ENCODE data around the gene TRDN.
"Not testable (repeated sequence)": the region's sequence is repeated elsewhere in the genome, so short reads cannot be mapped to it uniquely, and the experiment has no call there.

TRDN gene

DNA sequence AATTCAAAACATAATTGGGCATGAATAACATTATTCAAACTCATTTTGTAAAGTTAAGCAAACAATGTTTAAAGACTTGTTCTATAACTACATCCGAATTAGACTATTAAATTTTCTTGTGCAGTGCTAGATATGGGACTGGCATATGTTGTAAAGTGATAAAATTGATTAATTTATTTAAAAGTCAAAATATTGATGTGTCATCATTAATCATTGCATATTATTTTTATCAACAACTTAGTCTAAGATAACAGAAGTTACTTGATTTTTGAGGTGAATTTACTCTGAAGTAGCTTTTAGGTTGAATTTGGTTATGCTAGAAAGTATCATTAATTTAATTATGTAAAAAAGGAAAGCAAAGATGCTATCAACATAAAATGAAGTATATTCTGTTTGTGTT, 396.1 kb downstream of the TRDN start:
- DNase-seq: no peak

DNA sequence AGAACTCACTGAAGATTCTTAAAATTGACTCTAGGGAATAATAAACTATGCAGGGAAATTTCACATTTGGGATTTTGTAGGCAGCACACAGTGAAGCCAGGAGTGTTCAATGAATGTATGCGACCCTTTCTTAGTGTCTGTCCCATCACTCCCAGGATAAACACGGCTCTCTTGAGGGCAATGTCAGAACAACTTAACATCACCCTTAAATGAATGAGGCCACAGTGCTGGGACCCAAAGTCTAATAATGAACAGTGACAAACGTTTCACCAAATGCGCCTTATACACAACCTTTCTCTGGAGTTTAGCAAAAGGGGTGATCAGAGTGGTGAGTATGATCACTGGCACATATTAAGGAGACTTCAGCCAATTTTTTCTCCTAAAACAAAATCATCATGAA, 403.4 kb downstream of the TRDN start:
- no peak for DNase-seq
- TF ChIP-seq POLR2A (IDR thresholded peaks at IDR 0.05; ENCODE audit: low read length): no peak
- TF ChIP-seq GATA1 (IDR thresholded peaks at IDR 0.05; ENCODE audit: low read depth, low read length): no peak

More for the DNA sequence above, 396.1 kb downstream of the TRDN start:
- TF ChIP-seq POLR2A (IDR thresholded peaks at IDR 0.05; ENCODE audit: low read length): no peak
- TF ChIP-seq GATA1 (IDR thresholded peaks at IDR 0.05; ENCODE audit: low read depth, low read length): no peak

DNA sequence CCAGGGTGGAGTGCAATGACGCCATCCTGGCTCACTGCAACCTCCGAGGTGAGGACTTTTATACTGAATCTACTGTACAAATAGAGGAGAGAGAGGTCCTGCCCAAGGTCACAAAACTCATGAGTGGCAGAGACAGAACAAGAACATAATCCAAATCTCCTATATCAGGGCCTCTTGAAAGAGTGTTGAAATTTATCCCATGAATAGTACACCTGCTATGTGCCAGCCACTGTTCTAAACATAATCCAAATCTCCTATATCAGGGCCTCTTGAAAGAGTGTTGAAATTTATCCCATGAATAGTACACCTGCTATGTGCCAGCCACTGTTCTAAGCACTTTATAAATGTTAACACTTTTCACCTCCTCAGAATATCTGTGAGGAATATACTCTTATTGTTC, 409.0 kb downstream of the TRDN start:
- DNase-seq: not testable (repeated sequence)

DNA sequence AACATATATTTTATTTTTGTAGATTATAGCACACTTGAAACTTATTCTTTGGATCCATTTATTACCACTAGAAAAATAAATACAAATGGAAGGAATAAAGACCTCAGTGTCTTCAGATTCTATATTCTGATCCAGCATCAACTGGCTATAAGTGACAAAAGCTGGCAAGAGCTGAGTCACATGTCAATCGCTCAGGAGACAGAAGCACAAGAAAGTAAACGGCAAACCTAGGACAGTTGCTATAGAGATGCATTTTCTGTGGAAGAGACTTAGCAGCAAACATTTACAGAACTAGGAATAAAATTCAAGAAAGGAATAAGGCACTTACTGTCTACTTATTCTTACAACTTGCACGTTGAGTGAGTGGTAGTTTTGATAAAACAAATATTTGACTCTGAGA, 410.4 kb downstream of the TRDN start:
- no peak for TF ChIP-seq POLR2A (IDR thresholded peaks at IDR 0.05; ENCODE audit: low read length)
- no peak for TF ChIP-seq GATA1 (IDR thresholded peaks at IDR 0.05; ENCODE audit: low read depth, low read length)
- no peak for DNase-seq

DNA sequence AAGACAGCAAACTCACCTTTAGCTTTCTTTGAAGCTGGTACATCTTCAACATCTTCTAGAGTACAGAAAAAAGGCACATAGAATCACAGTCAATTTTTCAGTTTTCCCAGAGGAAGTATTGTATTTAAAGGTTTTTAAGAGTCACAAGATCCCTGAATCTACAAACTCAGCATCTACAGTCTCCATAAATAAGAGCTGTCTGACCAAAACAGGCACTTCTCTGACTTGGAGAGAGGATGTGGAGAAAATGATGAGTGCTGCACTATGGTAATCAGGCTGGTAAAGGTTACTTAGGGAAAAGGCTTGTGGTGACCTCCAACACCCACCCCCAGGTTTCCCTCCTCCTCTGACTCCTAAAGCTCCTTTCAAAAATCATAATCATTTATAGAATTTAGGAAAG, 412.7 kb downstream of the TRDN start:
- no peak for DNase-seq
- TF ChIP-seq POLR2A (IDR thresholded peaks at IDR 0.05; ENCODE audit: low read length) (no peak), GATA1 (IDR thresholded peaks at IDR 0.05; ENCODE audit: low read depth, low read length) (no peak)

DNA sequence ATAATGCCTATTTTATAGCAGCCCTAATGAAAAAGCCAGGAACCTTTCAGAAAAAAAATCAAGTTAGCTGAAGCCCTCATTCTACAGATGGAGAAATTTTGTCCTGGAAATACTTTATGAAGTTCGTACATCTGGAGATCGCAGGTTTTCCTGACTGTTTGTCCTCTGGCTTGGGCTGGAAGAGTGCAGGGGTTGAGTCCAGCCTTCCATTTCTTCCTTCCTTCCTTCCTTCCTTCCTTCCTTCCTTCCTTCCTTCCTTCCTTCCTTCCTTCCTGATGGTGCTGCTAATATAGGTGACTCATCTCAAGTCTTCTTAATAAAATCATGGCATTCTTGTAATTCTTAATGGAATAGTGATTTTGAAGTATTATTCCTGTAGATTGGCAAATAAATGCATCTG, 413.3 kb downstream of the TRDN start:
- TF ChIP-seq POLR2A (IDR thresholded peaks at IDR 0.05; ENCODE audit: low read length): no peak
- no peak for TF ChIP-seq GATA1 (IDR thresholded peaks at IDR 0.05; ENCODE audit: low read depth, low read length)
- no peak for DNase-seq

DNA sequence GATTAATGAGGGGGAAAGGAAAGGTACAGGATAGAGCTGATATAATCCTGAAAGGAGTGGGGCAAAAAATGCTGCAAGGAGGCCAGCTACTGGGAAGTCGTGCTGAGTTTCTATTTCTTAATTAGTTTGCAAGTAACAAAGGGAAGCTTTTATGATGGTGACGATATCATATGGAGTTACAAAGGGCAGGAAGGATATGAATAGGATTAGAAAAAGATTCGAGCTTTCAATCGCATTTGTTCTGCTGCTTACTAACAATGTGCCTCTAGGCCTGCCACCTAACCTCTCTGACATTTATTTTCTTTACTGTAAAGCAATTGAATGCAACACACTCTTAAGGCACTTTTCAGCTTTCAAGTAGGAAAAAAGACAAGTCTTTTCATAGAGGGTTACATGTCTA, 421.5 kb downstream of the TRDN start:
- DNase-seq: no peak
- TF ChIP-seq GATA1 (IDR thresholded peaks at IDR 0.05; ENCODE audit: low read depth, low read length) (no peak), POLR2A (IDR thresholded peaks at IDR 0.05; ENCODE audit: low read length) (no peak)

DNA sequence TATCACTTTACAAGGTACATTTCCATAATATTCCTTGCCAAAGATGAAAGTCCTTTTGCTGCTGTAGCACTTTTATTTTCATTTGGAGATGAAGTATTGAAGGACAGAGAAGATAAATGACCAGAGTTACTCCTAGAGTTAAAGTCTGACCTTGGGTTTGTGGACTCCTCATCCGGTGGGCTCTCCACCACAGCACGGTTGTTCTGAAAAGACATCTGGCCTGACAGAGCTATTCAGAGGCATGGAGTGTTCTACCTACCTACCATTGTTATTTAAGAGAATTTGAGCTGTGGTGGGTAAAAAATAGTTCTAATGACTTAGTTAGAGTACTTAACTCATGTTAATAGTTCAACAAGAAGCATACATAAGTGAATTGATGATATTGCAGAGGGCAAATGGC, 422.3 kb downstream of the TRDN start:
- no peak for DNase-seq
- TF ChIP-seq GATA1 (IDR thresholded peaks at IDR 0.05; ENCODE audit: low read depth, low read length) (no peak), POLR2A (IDR thresholded peaks at IDR 0.05; ENCODE audit: low read length) (no peak)

DNA sequence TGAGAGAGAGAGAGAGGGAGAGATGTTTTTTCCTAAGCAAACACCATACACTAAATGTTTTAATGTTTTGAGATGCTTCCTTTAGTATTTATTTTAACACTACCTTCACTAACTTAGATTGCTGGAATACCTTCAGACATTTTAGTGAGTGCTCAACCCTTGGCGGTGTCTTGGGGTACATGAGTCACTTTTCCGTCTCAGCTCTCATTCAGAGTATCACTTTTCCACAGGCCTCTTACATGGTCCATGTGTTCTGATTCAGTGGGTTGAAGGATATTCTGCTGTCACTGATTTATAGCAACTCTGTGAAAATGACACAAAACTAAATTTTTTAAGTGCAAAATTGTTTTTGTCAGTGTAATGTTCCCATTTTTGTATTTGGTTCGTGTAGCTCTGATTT, 422.8 kb downstream of the TRDN start:
- DNase-seq: no peak
- TF ChIP-seq POLR2A (IDR thresholded peaks at IDR 0.05; ENCODE audit: low read length): no peak
- TF ChIP-seq GATA1 (IDR thresholded peaks at IDR 0.05; ENCODE audit: low read depth, low read length): no peak

DNA sequence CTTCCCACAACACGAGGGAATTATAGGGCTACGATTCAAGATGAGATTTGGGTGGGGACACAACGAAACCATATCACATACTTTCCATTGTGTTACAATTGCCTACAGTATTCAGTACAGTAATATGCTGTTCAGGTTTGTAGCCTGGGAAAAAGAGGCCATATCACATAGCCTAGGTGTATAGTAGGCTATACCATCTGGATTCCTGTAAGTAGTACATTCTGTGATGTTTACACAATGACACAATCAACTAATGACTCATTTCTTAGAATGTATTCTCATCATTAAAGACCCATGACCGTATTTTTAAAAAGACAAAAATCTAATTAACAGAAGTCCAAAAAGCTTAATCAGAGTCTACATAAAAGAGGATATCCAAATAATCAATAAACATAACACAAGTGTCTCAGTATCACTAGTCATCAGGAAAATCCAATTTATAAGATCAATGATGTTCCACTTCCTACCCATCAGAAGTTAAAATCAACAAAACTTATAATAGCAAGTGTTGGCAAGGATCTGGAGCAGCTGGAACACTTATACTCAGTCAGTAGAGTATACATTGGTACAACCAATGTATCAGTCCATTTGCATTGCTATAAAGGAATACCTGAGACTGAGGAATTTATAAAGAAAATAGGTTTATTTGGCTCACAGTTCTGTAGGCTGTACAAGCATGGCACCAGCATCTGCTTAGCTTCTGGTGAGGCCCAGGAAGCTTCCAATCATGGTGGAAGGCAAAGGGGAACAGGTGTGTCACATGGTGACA, 424.8 kb downstream of the TRDN start:
- TF ChIP-seq POLR2A (IDR thresholded peaks at IDR 0.05; ENCODE audit: low read length): no peak
- no peak for TF ChIP-seq GATA1 (IDR thresholded peaks at IDR 0.05; ENCODE audit: low read depth, low read length)
- no peak for DNase-seq

DNA sequence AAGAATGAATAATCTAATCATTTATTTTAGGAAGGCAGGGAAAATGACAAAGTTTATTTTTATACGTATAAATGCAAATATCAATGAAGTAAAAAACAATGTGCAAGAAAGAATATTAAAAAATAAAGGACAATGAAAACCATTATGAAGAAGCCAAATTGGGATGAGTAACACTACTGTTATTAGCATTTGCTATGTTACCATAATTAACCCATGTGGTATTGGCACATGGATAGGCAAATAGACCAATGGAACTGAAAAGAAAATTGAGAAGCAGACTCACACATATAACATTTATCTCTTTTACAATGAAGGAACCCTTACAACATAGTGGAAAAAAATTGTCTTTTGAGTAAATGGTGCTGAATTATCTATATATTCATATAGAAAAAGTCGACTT, 426.1 kb downstream of the TRDN start:
- no peak for DNase-seq
- TF ChIP-seq GATA1 (IDR thresholded peaks at IDR 0.05; ENCODE audit: low read depth, low read length) (no peak), POLR2A (IDR thresholded peaks at IDR 0.05; ENCODE audit: low read length) (no peak)

DNA sequence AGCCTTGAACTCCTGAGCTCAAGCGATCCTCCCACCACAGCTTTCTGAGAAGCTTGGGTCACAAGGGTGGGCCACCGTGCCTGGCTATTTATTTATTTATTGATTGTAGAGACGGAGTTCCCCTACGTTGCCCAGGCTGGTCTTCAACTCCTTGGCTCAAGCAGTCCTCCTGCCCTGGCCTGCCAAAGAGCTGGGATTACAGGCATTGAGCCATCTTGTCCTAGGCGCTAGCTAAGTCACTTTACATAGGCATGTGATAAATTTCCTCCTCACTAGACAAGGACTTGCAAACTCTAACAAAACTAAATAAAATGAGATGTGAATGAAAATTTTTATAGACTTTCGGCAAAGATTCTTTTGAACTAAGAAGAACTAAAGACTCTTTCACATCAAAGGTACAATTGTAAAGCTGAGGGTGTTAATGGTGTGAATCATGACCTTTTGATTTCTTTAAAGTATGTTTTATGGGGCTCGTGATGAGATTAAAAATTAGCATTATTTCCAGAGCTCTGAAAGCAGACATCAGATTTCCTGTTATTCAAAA, 428.7 kb downstream of the TRDN start:
- no peak for DNase-seq
- TF ChIP-seq POLR2A (IDR thresholded peaks at IDR 0.05; ENCODE audit: low read length): no peak
- no peak for TF ChIP-seq GATA1 (IDR thresholded peaks at IDR 0.05; ENCODE audit: low read depth, low read length)

DNA sequence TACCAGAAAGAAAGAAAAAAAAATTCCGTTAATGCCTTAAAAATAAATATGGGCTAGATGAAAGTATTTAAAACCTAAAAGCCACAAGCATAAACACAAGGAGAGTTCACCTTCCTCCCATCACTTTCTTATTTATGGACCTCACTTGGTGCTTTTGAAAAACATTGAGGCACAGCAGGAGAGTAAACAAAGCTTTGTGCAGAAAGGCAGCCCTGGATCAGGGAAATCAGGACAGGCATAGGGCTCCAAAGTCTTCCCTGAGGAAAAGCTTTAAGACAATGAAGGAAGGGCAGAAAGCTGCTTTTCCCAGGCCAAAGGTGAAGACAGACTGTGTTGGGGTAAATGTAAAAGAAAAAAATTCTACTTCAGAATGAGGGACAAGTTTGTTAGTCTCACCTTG, 432.8 kb downstream of the TRDN start:
- DNase-seq: no peak
- TF ChIP-seq GATA1 (IDR thresholded peaks at IDR 0.05; ENCODE audit: low read depth, low read length): no peak
- no peak for TF ChIP-seq POLR2A (IDR thresholded peaks at IDR 0.05; ENCODE audit: low read length)

DNA sequence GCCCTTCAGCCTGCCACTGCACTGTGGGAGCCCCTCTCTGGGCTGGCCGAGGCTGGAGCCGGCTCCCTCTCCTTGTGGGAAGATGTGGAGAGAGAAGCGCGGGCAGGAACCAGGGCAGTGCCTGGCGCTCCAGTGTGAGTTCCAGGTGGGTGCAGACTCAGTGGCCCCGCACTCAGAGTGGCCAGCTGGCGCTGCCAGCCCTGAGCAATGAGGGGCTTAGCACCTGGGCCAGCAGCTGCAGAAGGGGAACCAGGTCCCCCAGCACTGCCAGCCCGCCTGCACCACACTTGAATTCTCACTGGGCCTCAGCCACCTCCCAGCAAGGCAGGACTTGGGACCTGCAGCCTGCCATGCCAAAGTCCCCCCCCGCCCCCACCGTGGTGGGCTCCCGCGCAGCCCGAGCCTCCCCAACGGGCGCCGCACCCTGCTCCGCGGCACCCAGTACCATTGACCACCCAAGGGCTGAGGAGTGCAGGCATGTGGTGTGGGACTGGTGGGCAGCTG, 434.8 kb downstream of the TRDN start:
- DNase-seq: no peak
- TF ChIP-seq POLR2A (IDR thresholded peaks at IDR 0.05; ENCODE audit: low read length): no peak
- no peak for TF ChIP-seq GATA1 (IDR thresholded peaks at IDR 0.05; ENCODE audit: low read depth, low read length)

DNA sequence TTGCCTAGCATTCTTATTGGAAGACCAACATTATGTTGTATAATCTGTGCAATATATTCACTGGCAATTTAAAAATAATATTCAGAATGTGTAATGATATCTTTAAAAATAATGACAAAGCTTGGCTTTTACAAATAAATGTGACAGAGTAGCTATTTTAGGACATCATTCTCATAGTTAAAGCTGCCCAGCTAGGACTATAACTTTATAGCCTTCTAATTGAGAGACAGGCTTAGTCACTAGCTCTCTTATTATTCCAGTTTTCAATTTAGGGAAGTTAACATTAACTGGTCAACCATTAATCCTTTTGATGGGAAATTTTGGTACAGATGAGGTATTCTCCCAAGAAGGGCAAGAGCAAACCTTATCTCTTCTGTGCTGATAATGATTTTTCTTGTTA, 443.5 kb downstream of the TRDN start:
- TF ChIP-seq POLR2A (IDR thresholded peaks at IDR 0.05; ENCODE audit: low read length) (no peak), GATA1 (IDR thresholded peaks at IDR 0.05; ENCODE audit: low read depth, low read length) (no peak)
- no peak for DNase-seq

Data from erythroblast (primary cell).